ENCODE results near the gene MKLN1.
"Not testable (repeated sequence)": the region's sequence is repeated elsewhere in the genome, so short reads cannot be mapped to it uniquely, and the experiment has no call there.

GRCh38 chr7:131505037-131505620 is 177.5 kb downstream of the MKLN1 start:
- TF ChIP-seq BRCA1 (IDR thresholded peaks at IDR 0.05; ENCODE audit: low read depth, low read length); EZH2 (IDR thresholded peaks at IDR 0.05; ENCODE audit: borderline replicate concordance, control insufficient read depth, low read depth, low read length); CHD2 (IDR thresholded peaks at IDR 0.05; ENCODE audit: borderline replicate concordance, low read depth, low read length); POLR2A (IDR thresholded peaks at IDR 0.05; ENCODE audit: low read depth, low read length); ZNF207 (IDR thresholded peaks at IDR 0.05; ENCODE audit: borderline replicate concordance); FOXM1 (IDR thresholded peaks at IDR 0.05; ENCODE audit: low read depth, low read length); POLR2AphosphoS2 (IDR thresholded peaks at IDR 0.05; ENCODE audit: low read depth, low read length); CTCF (IDR thresholded peaks at IDR 0.05 in 2 of 3, conservative IDR thresholded peaks at IDR 0.05 in 1 of 3; ENCODE audit: control insufficient read depth in 2 of 3, extremely low read depth in 1 of 3, insufficient read depth in 1 of 3, low read depth in 3 of 3, low read length in 3 of 3); ZBTB33 (IDR thresholded peaks at IDR 0.05): not testable (repeated sequence)

Data from GM12878 (cell line).